Right lobe of liver (tissue), 6 donors: ENCODE data around the gene RUFY4. TPM values are rescaled to one million over a fixed set of nuclear protein-coding genes. Genes with fewer than 3 reads are reported as not detected.

Source experiments
- ATAC-seq, 4 donors: fragments of 200-7000 bp; cut with Tn5 transposase; one replicate each; pipeline ENCODE4 v1.9.1; 2020; ENCODE audit warnings: mild to moderate bottlenecking in 4 of 4, moderate library complexity in 4 of 4
- DNase-seq, 3 donors: peaks; one replicate each; pipeline ENCODE4 v3.0.0-alpha.2; 2020
- H3K27ac ChIP-seq, 3 donors: fragments of 200-600 bp; one replicate each; pipeline ENCODE4 v1.8.0; 2022
- H3K27me3 ChIP-seq, 2 donors: fragments of 200-600 bp; one replicate each; pipeline ENCODE4 v1.8.0; 2022
- H3K36me3 ChIP-seq, 4 donors: fragments of 200-600 bp; sonication (generic) in 1 of 4; one replicate each; pipeline versions ENCODE4 v1.5.1 to v1.8.0; 2017 to 2022; ENCODE audit warnings: control low read depth in 1 of 4
- H3K4me1 ChIP-seq, 4 donors: fragments of 200-600 bp; sonication (generic) in 1 of 4; one replicate each; pipeline versions ENCODE4 v1.5.1 to v1.8.0; 2017 to 2022; ENCODE audit warnings: control low read depth in 1 of 4
- H3K4me3 ChIP-seq, 3 donors: fragments of 200-600 bp; one replicate each; pipeline ENCODE4 v1.8.0; 2022
- H3K9me3 ChIP-seq, 4 donors: fragments of 200-600 bp; sonication (generic) in 1 of 4; one replicate each; pipeline versions ENCODE4 v1.5.1 to v1.8.0; 2017 to 2022; ENCODE audit warnings: control low read depth in 1 of 4
- CTCF ChIP-seq, 4 donors: fragments of 200-600 bp in 3 of 4; fragments of 450-650 bp in 1 of 4; IDR thresholded peaks; one replicate each; pipeline versions ENCODE4 v1.5.1 to v1.8.0; 2016 to 2022; ENCODE audit warnings: antibody characterized with exemption in 4 of 4, mild to moderate bottlenecking in 2 of 4
- POLR2A ChIP-seq: fragments of 450-650 bp; IDR thresholded peaks from one replicate; pipeline ENCODE4 v1.6.1; 2017; ENCODE audit warnings: antibody characterized with exemption, mild to moderate bottlenecking
- WGBS: methylation state at CpG from one replicate; pipeline ENCODE4 v1.1.6; 2018; ENCODE audit warnings: low coverage, low lambda C conversion rate; ENCODE audit not compliant: insufficient coverage; ENCODE audit errors: missing lambda C conversion rate; 5-methylcytosine and 5-hydroxymethylcytosine counted together
- intact Hi-C, 2 donors: fragments of 100-400 bp; cut with DNase I; formaldehyde crosslinking; loops; one replicate each; pipeline versions ENCODE4 v1.11.2 to v1.14.1; 2022
- total RNA-seq, 6 experiments: library from RNA; depleted of rRNA in 2 of 6; stranded (reverse); fragments of >200 nt in 2 of 6; fragmentation: NEBNext Ultra II Directional in 3 of 6; extraction: Animal tissue kit (Norgen Biotek cat#: 25700) in 3 of 6; gene quantifications; one replicate each; pipeline versions ENCODE4 v1.1.0 to v1.2.4, GENCODE V29; 2016 to 2023
- donor health status: DM: no; HTN: yes; CAD: no.
- donor health status: DM: no; HTN: no; CAD: no.
- donor health status: DM: no; HTN: no; CAD: no.
- donor health status: DM: no; HTN: yes; CAD: no.
- donor health status: DM: no; HTN: yes; CAD: no.

Gene RUFY4
- total RNA-seq, 6 experiments from 2014 or later: 0.11 to 0.55 (median 0.23) TPM; not detected in 3

GRCh38 chr2:218024336-218024735 is 44.7 kb upstream of the RUFY4 start:
- DNase-seq (peak in 2 of 3 donors; percentile 12 to 18), ATAC-seq (no peak)
- no peaks in the 10 kb centered on the region for H3K9me3 ChIP-seq
- TF ChIP-seq CTCF (IDR thresholded peaks at IDR 0.05) (no peak), POLR2A (no peak)
- H3K4me3 ChIP-seq: no peak overlapping the region
- H3K36me3 ChIP-seq: no peaks in the 10 kb centered on the region
- no CpG with 5 or more reads among the region's 2 CpGs for WGBS
- no peak overlapping the region for H3K27ac ChIP-seq
- no peaks in the 10 kb centered on the region for H3K4me1 ChIP-seq
- intact Hi-C loops: no loop called here
- no peaks in the 10 kb centered on the region for H3K27me3 ChIP-seq

- H3K27ac ChIP-seq: no peak overlapping the region
- no peaks in the 10 kb centered on the region for H3K36me3 ChIP-seq
- DNase-seq (peak in 1 of 3 donors; percentile 24), ATAC-seq (no peak)
- WGBS: 100% methylated on average over 2 of the region's 2 CpGs
- no peak overlapping the region for H3K4me3 ChIP-seq
- no peaks in the 10 kb centered on the region for H3K9me3 ChIP-seq
- TF ChIP-seq POLR2A: no peak
- no peak for TF ChIP-seq CTCF (IDR thresholded peaks at IDR 0.05)
- no peaks in the 10 kb centered on the region for H3K27me3 ChIP-seq
- no peaks in the 10 kb centered on the region for H3K4me1 ChIP-seq
- intact Hi-C loops: no loop called here
Observed at GRCh38 chr2:218024871-218025270, 44.2 kb upstream of the RUFY4 start.

- intact Hi-C loops: no loop called here
Observed at GRCh38 chr2:218026244-218026643, 42.8 kb upstream of the RUFY4 start.

GRCh38 chr2:218026676-218027425 is 42.2 kb upstream of the RUFY4 start:
- 90% methylated on average over 9 of the region's 17 CpGs for WGBS
- ATAC-seq (peak in 2 of 4 donors; percentile 12 to 41), DNase-seq (peak in 1 of 3 donors; percentile 62)
- no peaks in the 10 kb centered on the region for H3K4me1 ChIP-seq
- no peak for TF ChIP-seq POLR2A
- no peak for TF ChIP-seq CTCF (IDR thresholded peaks at IDR 0.05)
- no peak overlapping the region for H3K27ac ChIP-seq
- H3K4me3 ChIP-seq: no peak overlapping the region
- no peaks in the 10 kb centered on the region for H3K36me3 ChIP-seq
- H3K27me3 ChIP-seq: no peaks in the 10 kb centered on the region
- H3K9me3 ChIP-seq: no peaks in the 10 kb centered on the region
- intact Hi-C loops: no loop called here

More at GRCh38 chr2:218026244-218026643, 42.8 kb upstream of the RUFY4 start:
- Histone ChIP-seq H3K9me3 (no peaks in the 10 kb centered on the region), H3K36me3 (no peaks in the 10 kb centered on the region), H3K27me3 (no peaks in the 10 kb centered on the region), H3K4me3 (no peak overlapping the region), H3K4me1 (no peaks in the 10 kb centered on the region), H3K27ac (no peak overlapping the region)
- DNase-seq: peak in 1 of 3 donors; percentile 15
- WGBS: 78% methylated on average over 7 of the region's 7 CpGs
- TF ChIP-seq POLR2A (no peak), CTCF (IDR thresholded peaks at IDR 0.05) (no peak)
- ATAC-seq: no peak
